IMR-90 (cell line): Measurements from ENCODE around the gene NAPSA. TPM values are rescaled to one million over a fixed set of nuclear protein-coding genes. Genes with fewer than 3 reads are reported as not detected.

Source experiments
- ATAC-seq: fragments of 200-7000 bp; cut with Tn5 transposase; 2 replicates; pipeline ENCODE4 v1.9.1; 2020; ENCODE audit warnings: low read depth, mild to moderate bottlenecking, moderate library complexity
- BruUV-seq: library from RNA; stranded (reverse); fragments of 400-500 nt; replicated peaks from 2 replicates; lab custom pipeline; 2021; lab: Mats Ljungman, UMichigan
- CTCF ChIA-PET: fragments of 300-600 bp; formaldehyde crosslinking; extraction: SDS; loops from one replicate; lab custom pipeline; 2021; ENCODE audit warnings: antibody characterized with exemption; lab: Yijun Ruan, JAX
- POLR2A ChIA-PET: fragments of 300-600 bp; sonication (Branson Sonifier 250); formaldehyde crosslinking; loops from one replicate; lab custom pipeline; 2022; ENCODE audit warnings: antibody characterized with exemption; ENCODE audit not compliant: unreplicated experiment; lab: Charles Lee
- DNase-seq: peaks from one replicate; pipeline ENCODE4 v3.0.0; 2013
- H2AFZ ChIP-seq: replicated peaks from 2 replicates; pipeline ENCODE3; 2013; ENCODE audit warnings: low read length, mild to moderate bottlenecking; ENCODE audit not compliant: poor library complexity
- H2AK5ac ChIP-seq: 2 replicates; pipeline ENCODE4 v1.6.1; 2013; ENCODE audit warnings: low read depth, low read length, inconsistent platforms
- H2AK9ac ChIP-seq: replicated peaks from 2 replicates; pipeline ENCODE3; 2013; ENCODE audit warnings: mild to moderate bottlenecking, low read depth, low read length, moderate library complexity; ENCODE audit not compliant: poor library complexity
- H2BK120ac ChIP-seq: 2 replicates; pipeline ENCODE4 v1.6.1; 2013; ENCODE audit warnings: low read depth, low read length, inconsistent platforms
- H2BK15ac ChIP-seq: 3 replicates; pipeline ENCODE4 v1.6.1; 2013; ENCODE audit warnings: low read depth, low read length, inconsistent platforms
- H2BK20ac ChIP-seq: 2 replicates; pipeline ENCODE4 v1.6.1; 2013; ENCODE audit warnings: low read depth, mild to moderate bottlenecking, inconsistent platforms, low read length, moderate library complexity
- H2BK5ac ChIP-seq: 2 replicates; pipeline ENCODE4 v1.6.1; 2013; ENCODE audit warnings: mild to moderate bottlenecking, low read depth, low read length, inconsistent platforms; ENCODE audit not compliant: poor library complexity, severe bottlenecking
- H3K14ac ChIP-seq: replicated peaks from 2 replicates; pipeline ENCODE4 v1.6.1; 2013; ENCODE audit warnings: low read depth, low read length, inconsistent platforms
- H3K18ac ChIP-seq: 2 replicates; pipeline ENCODE4 v1.6.1; 2013; ENCODE audit warnings: low read depth, low read length, control low read depth
- H3K23ac ChIP-seq: 2 replicates; pipeline ENCODE4 v1.6.1; 2013; ENCODE audit warnings: low read depth, low read length, inconsistent platforms
- H3K27ac ChIP-seq: 2 replicates; pipeline ENCODE4 v1.5.1; 2013; ENCODE audit warnings: mild to moderate bottlenecking, control low read depth, low read length; ENCODE audit not compliant: insufficient read depth
- H3K27me3 ChIP-seq: 2 replicates; pipeline ENCODE4 v1.6.1; 2013; ENCODE audit warnings: low read length; ENCODE audit not compliant: control insufficient read depth, insufficient read depth
- H3K36me3 ChIP-seq: 2 replicates; pipeline ENCODE4 v1.6.1; 2013; ENCODE audit warnings: low read length, mixed read lengths; ENCODE audit not compliant: control insufficient read depth, insufficient read depth
- H3K4ac ChIP-seq: 2 replicates; pipeline ENCODE4 v1.6.1; 2013; ENCODE audit warnings: low read depth, low read length, inconsistent platforms
- H3K4me1 ChIP-seq: 2 replicates; pipeline ENCODE4 v1.6.1; 2013; ENCODE audit warnings: low read length, mixed read lengths; ENCODE audit not compliant: control insufficient read depth, insufficient read depth
- H3K4me2 ChIP-seq: 2 replicates; pipeline ENCODE4 v1.6.1; 2013; ENCODE audit warnings: low read depth, mild to moderate bottlenecking, control low read depth, low read length, moderate library complexity
- H3K4me3 ChIP-seq: 2 replicates; pipeline ENCODE4 v1.5.1; 2013; ENCODE audit warnings: low read depth, mild to moderate bottlenecking, control low read depth, low read length, moderate library complexity; ENCODE audit not compliant: insufficient read depth
- H3K56ac ChIP-seq: 2 replicates; pipeline ENCODE4 v1.6.1; 2013; ENCODE audit warnings: low read length, inconsistent platforms; ENCODE audit not compliant: insufficient read depth; ENCODE audit errors: extremely low read depth
- H3K79me1 ChIP-seq, 2 experiments: 2 replicates each; pipeline ENCODE4 v1.6.1; 2013; ENCODE audit warnings: low read length in 2 of 2, inconsistent platforms in 1 of 2, low read depth in 1 of 2
- H3K9ac ChIP-seq: 2 replicates; pipeline ENCODE4 v1.6.1; 2013; ENCODE audit warnings: low read depth, low read length, control low read depth
- H3K9me1 ChIP-seq: 2 replicates; pipeline ENCODE4 v1.6.1; 2013; ENCODE audit warnings: low read length, inconsistent platforms; ENCODE audit not compliant: insufficient read depth
- H3K9me3 ChIP-seq: 2 replicates; pipeline ENCODE4 v1.6.1; 2013; ENCODE audit warnings: low read length; ENCODE audit not compliant: control insufficient read depth, insufficient read depth
- H4K20me1 ChIP-seq: 2 replicates; pipeline ENCODE4 v1.6.1; 2013; ENCODE audit warnings: low read length, inconsistent platforms; ENCODE audit not compliant: insufficient read depth
- H4K5ac ChIP-seq: 2 replicates; pipeline ENCODE4 v1.6.1; 2013; ENCODE audit warnings: mild to moderate bottlenecking, low read depth, low read length, control low read depth
- H4K8ac ChIP-seq, 2 experiments: 2 replicates each; pipeline ENCODE4 v1.6.1; 2013; ENCODE audit warnings: low read depth in 2 of 2, low read length in 2 of 2, control low read depth in 1 of 2, inconsistent platforms in 1 of 2
- H4K91ac ChIP-seq: 2 replicates; pipeline ENCODE4 v1.6.1; 2013; ENCODE audit warnings: low read depth, low read length, inconsistent platforms; ENCODE audit not compliant: insufficient read depth
- CEBPB ChIP-seq: IDR thresholded peaks from 2 replicates; pipeline ENCODE4 v1.6.1; 2012; ENCODE audit warnings: low read depth, low read length, improper control_type of control experiment
- CHD1 ChIP-seq: IDR thresholded peaks from 2 replicates; pipeline ENCODE4 v1.6.1; 2012; ENCODE audit warnings: low read depth, low read length, improper control_type of control experiment
- FOS ChIP-seq: fragments of 150-350 bp; IDR thresholded peaks from 2 replicates; pipeline ENCODE4 v1.6.1; 2016; ENCODE audit warnings: low read depth, low read length
- MXI1 ChIP-seq: IDR thresholded peaks from 2 replicates; pipeline ENCODE4 v1.6.1; 2012; ENCODE audit warnings: low read depth, mild to moderate bottlenecking, low read length, moderate library complexity, borderline replicate concordance
- RAD21 ChIP-seq: IDR thresholded peaks from 2 replicates; pipeline ENCODE4 v1.6.1; 2012; ENCODE audit warnings: low read length, improper control_type of control experiment
- RCOR1 ChIP-seq: IDR thresholded peaks from 2 replicates; pipeline ENCODE4 v1.6.1; 2012; ENCODE audit warnings: mild to moderate bottlenecking, low read length, improper control_type of control experiment; ENCODE audit not compliant: insufficient replicate concordance
- RFX5 ChIP-seq: IDR thresholded peaks from 2 replicates; pipeline ENCODE4 v1.8.0; 2012; ENCODE audit warnings: low read depth, mild to moderate bottlenecking, low read length, moderate library complexity
- SMC3 ChIP-seq: fragments of 150-350 bp; IDR thresholded peaks from 2 replicates; pipeline ENCODE4 v1.6.1; 2016; ENCODE audit warnings: low read depth, mild to moderate bottlenecking, antibody characterized with exemption, low read length, moderate library complexity
- WGBS, 2 experiments: methylation state at CpG; one replicate each; pipeline versions ENCODE4 v1.1.5 to v1.1.7; 2013; ENCODE audit warnings: missing lambda C conversion rate in 2 of 2; ENCODE audit not compliant: insufficient read length in 1 of 2; ENCODE audit errors: extremely low coverage in 2 of 2; 5-methylcytosine and 5-hydroxymethylcytosine counted together
- dilution Hi-C: fragments of 300-500 bp; cut with HindIII; formaldehyde crosslinking; loops from one replicate; pipeline ENCODE4 v1.14.3; 2018; ENCODE audit warnings: low sequenced_read_pairs; ENCODE audit not compliant: unreplicated experiment
- in situ Hi-C: fragments of 300-500 bp; cut with MboI; formaldehyde crosslinking; loops from 3 replicates; pipeline ENCODE4 v1.14.3; 2019; ENCODE audit warnings: low sequenced_read_pairs, inconsistent platforms, mixed read lengths
- intact Hi-C: fragments of 100-400 bp; cut with micrococcal nuclease; formaldehyde crosslinking; loops from 2 replicates; pipeline ENCODE4 v1.10.0; 2022
- polyA plus RNA-seq, 3 experiments: library from polyadenylated mRNA; depleted of rRNA; stranded (reverse); fragments of >200 nt; gene quantifications; 2 replicates each; pipeline ENCODE4 v1.2.3, GENCODE V29; 2012; ENCODE audit warnings: low replicate concordance in 1 of 3
- total RNA-seq: library from RNA; depleted of rRNA; stranded (reverse); fragments of >200 nt; gene quantifications from 2 replicates; pipeline ENCODE4 v1.2.3, GENCODE V29; 2012
- TF ChIP-seq, protein P1 (sequence below): fragments of 150-350 bp; IDR thresholded peaks from 2 replicates; pipeline ENCODE4 v1.6.1; 2017; ENCODE audit warnings: mild to moderate bottlenecking, antibody characterized with exemption, low read length, low read depth
- TF ChIP-seq, protein P2 (sequence below): fragments of 150-350 bp; IDR thresholded peaks from 2 replicates; pipeline ENCODE4 v1.6.1; 2016; ENCODE audit warnings: low read depth, mild to moderate bottlenecking, low read length, moderate library complexity, borderline replicate concordance
- TF ChIP-seq, protein P3 (sequence below): conservative IDR thresholded peaks from 2 replicates; pipeline ENCODE4 v1.5.1; 2012; ENCODE audit warnings: mild to moderate bottlenecking, low read depth, low read length, improper control_type of control experiment

Gene NAPSA
- total and polyA plus RNA-seq, 2 of the 4 experiments (the other 2 are of a cell fraction), result 0.39 TPM; not detected in 1

DNA sequence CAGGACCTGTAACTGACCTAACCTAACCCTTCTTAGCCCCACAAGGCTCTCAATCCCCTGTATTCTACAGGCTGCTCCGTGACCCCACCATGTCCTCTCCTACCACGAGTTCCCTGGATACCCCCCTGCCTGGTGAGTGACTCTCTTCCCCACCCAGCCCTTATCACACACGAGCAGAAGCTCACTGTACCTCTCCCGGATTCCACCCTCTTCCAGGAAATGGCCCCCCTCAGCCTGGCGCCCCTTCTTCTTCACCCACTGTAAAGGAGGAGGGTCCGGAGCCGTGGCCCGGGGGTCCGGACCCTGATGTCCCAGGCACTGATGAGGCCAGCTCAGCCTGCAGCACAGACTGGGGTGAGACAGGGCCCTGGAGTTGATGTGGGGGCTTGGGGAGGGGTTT is 12.1 kb upstream of the NAPSA start:
- Histone ChIP-seq H2BK120ac (no peak overlapping the region), H3K18ac (no peak overlapping the region)
- dilution Hi-C loops, result no loop called here

More for the DNA sequence above, 12.1 kb upstream of the NAPSA start:
- DNase-seq (no peak), ATAC-seq (no peak)
- ChIA-PET POLR2A (no interaction called here), CTCF (no interaction called here)
- Histone ChIP-seq H2AK5ac (no peak overlapping the region), H3K27ac (no peak overlapping the region), H3K56ac (no peak overlapping the region), H4K8ac (no peak overlapping the region), H3K79me1 (peaks cover 0 to 30% of the 10 kb centered on the region in 2 experiments), H3K27me3 (no peaks in the 10 kb centered on the region), H3K4me3 (no peak overlapping the region), H3K9me3 (no peaks in the 10 kb centered on the region), H2BK5ac (no peak overlapping the region), H3K14ac (no peak overlapping the region), H4K91ac (no peak overlapping the region), H4K5ac (no peak overlapping the region), H3K4me2 (no peak overlapping the region), H3K4ac (no peak overlapping the region), H2AFZ (no peak overlapping the region), H3K9ac (no peak overlapping the region), H2AK9ac (peak overlapping the region; percentile 65), H3K4me1 (no peaks in the 10 kb centered on the region), H3K23ac (no peak overlapping the region), H3K9me1 (no peaks in the 10 kb centered on the region), H2BK15ac (no peak overlapping the region), H4K20me1 (peaks cover 8% of the 10 kb centered on the region), H2BK20ac (no peak overlapping the region), H3K36me3 (peaks cover 42% of the 10 kb centered on the region)
- no TSS peak for BruUV-seq
- intact Hi-C loops, result loop anchor here (5.0 kb wide), 1 partner anchor 425 kb away; no protein-coding TSS in a partner anchor
- TF ChIP-seq RAD21, result no peak
- no peak for TF ChIP-seq RFX5
- no peak for TF ChIP-seq CEBPB
- TF ChIP-seq FOS, result no peak
- TF ChIP-seq, protein P1, sequence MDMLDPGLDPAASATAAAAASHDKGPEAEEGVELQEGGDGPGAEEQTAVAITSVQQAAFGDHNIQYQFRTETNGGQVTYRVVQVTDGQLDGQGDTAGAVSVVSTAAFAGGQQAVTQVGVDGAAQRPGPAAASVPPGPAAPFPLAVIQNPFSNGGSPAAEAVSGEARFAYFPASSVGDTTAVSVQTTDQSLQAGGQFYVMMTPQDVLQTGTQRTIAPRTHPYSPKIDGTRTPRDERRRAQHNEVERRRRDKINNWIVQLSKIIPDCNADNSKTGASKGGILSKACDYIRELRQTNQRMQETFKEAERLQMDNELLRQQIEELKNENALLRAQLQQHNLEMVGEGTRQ, result no peak
- TF ChIP-seq, protein P2, sequence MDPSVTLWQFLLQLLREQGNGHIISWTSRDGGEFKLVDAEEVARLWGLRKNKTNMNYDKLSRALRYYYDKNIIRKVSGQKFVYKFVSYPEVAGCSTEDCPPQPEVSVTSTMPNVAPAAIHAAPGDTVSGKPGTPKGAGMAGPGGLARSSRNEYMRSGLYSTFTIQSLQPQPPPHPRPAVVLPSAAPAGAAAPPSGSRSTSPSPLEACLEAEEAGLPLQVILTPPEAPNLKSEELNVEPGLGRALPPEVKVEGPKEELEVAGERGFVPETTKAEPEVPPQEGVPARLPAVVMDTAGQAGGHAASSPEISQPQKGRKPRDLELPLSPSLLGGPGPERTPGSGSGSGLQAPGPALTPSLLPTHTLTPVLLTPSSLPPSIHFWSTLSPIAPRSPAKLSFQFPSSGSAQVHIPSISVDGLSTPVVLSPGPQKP, result no peak
- TF ChIP-seq CHD1, result no peak
- no peak for TF ChIP-seq RCOR1
- no peak for TF ChIP-seq MXI1
- no peak for TF ChIP-seq SMC3
- TF ChIP-seq, protein P3, sequence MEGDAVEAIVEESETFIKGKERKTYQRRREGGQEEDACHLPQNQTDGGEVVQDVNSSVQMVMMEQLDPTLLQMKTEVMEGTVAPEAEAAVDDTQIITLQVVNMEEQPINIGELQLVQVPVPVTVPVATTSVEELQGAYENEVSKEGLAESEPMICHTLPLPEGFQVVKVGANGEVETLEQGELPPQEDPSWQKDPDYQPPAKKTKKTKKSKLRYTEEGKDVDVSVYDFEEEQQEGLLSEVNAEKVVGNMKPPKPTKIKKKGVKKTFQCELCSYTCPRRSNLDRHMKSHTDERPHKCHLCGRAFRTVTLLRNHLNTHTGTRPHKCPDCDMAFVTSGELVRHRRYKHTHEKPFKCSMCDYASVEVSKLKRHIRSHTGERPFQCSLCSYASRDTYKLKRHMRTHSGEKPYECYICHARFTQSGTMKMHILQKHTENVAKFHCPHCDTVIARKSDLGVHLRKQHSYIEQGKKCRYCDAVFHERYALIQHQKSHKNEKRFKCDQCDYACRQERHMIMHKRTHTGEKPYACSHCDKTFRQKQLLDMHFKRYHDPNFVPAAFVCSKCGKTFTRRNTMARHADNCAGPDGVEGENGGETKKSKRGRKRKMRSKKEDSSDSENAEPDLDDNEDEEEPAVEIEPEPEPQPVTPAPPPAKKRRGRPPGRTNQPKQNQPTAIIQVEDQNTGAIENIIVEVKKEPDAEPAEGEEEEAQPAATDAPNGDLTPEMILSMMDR, result no peak
- in situ Hi-C loops, result loop anchor here (5.0 kb wide), 1 partner anchor 345 kb away; the partner anchor contains the start of gene CLEC11A
- WGBS, 2 experiments, result no CpG with 5 or more reads among the region's 9 CpGs
